Measurements from ENCODE around the gene CNIH2. TPM values are rescaled to one million over a fixed set of nuclear protein-coding genes. Genes with fewer than 3 reads are reported as not detected.

The CNIH2 gene
- total and polyA plus RNA-seq, 3 donors from 2014 or later: 4.0 to 17.3 (median 7.4) TPM

- Histone ChIP-seq H3K27me3 (no peaks in the 10 kb centered on the region), H3K4me3 (no peak overlapping the region), H3K9me3 (no peaks in the 10 kb centered on the region), H3K36me3 (ENCODE audit: low read depth, missing control alignments) (no peaks in the 10 kb centered on the region), H3K27ac (peak overlapping the region in 1 of 2 donors; percentile 53), H3K4me1 (peaks cover 25% of the 10 kb centered on the region)
- WGBS, 2 donors: 44 to 50% methylated on average over 11 to 13 of the region's 21 CpGs
- no peak for DNase-seq
- intact Hi-C loops (cut with DNase I; ENCODE audit: low total_unique reads): no loop called here
- TF ChIP-seq POLR2A (IDR thresholded peaks at IDR 0.05): no peak
- no peak for TF ChIP-seq CTCF (IDR thresholded peaks at IDR 0.05)
These were observed 48.5 kb downstream of the CNIH2 start for GRCh38 chr11:66326261-66327111.

- Histone ChIP-seq H3K4me1 (peaks cover 23% of the 10 kb centered on the region), H3K27ac (peak overlapping the region in 1 of 2 donors; percentile 53), H3K9me3 (no peaks in the 10 kb centered on the region), H3K36me3 (ENCODE audit: low read depth, missing control alignments) (no peaks in the 10 kb centered on the region), H3K4me3 (no peak overlapping the region), H3K27me3 (no peaks in the 10 kb centered on the region)
- 79% methylated on average over 10 of the region's 10 CpGs; no CpG with 5 or more reads in 1 of the 2 donors for WGBS, 2 donors
- intact Hi-C loops (cut with DNase I; ENCODE audit: low total_unique reads): no loop called here
- TF ChIP-seq POLR2A (IDR thresholded peaks at IDR 0.05): no peak
- TF ChIP-seq CTCF (IDR thresholded peaks at IDR 0.05): no peak
- no peak for DNase-seq
These were observed 49.4 kb downstream of the CNIH2 start for GRCh38 chr11:66327171-66328030.

GRCh38 chr11:66328031-66328301, 50.0 kb downstream of the CNIH2 start:
- peaks cover 22% of the 10 kb centered on the region for H3K4me1 ChIP-seq
- TF ChIP-seq POLR2A (IDR thresholded peaks at IDR 0.05): no peak
- TF ChIP-seq CTCF (IDR thresholded peaks at IDR 0.05): no peak
- no peaks in the 10 kb centered on the region for H3K27me3 ChIP-seq
- H3K36me3 ChIP-seq (ENCODE audit: low read depth, missing control alignments): no peaks in the 10 kb centered on the region
- no peaks in the 10 kb centered on the region for H3K9me3 ChIP-seq
- H3K27ac ChIP-seq: no peak overlapping the region
- intact Hi-C loops (cut with DNase I; ENCODE audit: low total_unique reads): no loop called here
- H3K4me3 ChIP-seq: no peak overlapping the region
- DNase-seq: no peak
- WGBS, 2 donors: 74 to 100% methylated on average over 1 to 3 of the region's 3 CpGs

GRCh38 chr11:66328302-66329144, 50.5 kb downstream of the CNIH2 start:
- 23 to 44% methylated on average over 15 to 19 of the region's 19 CpGs for WGBS, 2 donors
- H3K4me1 ChIP-seq: peaks cover 22% of the 10 kb centered on the region
- H3K27ac ChIP-seq: no peak overlapping the region
- no peak overlapping the region for H3K4me3 ChIP-seq
- TF ChIP-seq CTCF (IDR thresholded peaks at IDR 0.05) (peak; percentile 95 to 97 (median 96)), POLR2A (IDR thresholded peaks at IDR 0.05) (no peak)
- no peaks in the 10 kb centered on the region for H3K27me3 ChIP-seq
- no peaks in the 10 kb centered on the region for H3K36me3 ChIP-seq (ENCODE audit: low read depth, missing control alignments)
- peak; percentile 78 for DNase-seq
- no peaks in the 10 kb centered on the region for H3K9me3 ChIP-seq
- intact Hi-C loops (cut with DNase I; ENCODE audit: low total_unique reads): no loop called here
